NCI-H2227 (cell line): Measurements from ENCODE around the gene GAL3ST2.
"Not testable (repeated sequence)": the region's sequence is repeated elsewhere in the genome, so short reads cannot be mapped to it uniquely, and the experiment has no call there.

ENCODE experiments used
- DNase-seq: peaks from one replicate; lab custom pipeline; 2025; ENCODE audit not compliant: unreplicated experiment; lab: John Stamatoyannopoulos, UW

The GAL3ST2 gene

DNA sequence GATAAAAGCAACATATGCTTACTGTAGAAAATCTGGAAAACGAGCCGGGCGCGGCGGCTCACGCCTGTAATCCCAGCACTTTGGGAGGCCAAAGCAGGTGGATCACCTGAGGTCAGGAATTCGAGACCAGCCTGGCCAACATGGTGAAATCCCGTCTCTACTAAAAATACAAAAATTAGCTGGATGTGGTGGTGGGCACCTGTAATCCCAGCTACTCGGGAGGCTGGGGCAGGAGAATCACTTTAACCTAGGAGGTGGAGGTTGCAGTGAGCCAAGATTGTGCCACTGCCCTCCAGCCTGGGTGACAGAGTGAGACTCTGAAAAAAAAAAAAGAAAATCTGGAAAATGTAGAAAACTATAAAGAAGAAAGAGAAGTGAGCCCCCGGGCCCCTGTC is 41.2 kb downstream of the GAL3ST2 start:
- not testable (repeated sequence) for DNase-seq

DNA sequence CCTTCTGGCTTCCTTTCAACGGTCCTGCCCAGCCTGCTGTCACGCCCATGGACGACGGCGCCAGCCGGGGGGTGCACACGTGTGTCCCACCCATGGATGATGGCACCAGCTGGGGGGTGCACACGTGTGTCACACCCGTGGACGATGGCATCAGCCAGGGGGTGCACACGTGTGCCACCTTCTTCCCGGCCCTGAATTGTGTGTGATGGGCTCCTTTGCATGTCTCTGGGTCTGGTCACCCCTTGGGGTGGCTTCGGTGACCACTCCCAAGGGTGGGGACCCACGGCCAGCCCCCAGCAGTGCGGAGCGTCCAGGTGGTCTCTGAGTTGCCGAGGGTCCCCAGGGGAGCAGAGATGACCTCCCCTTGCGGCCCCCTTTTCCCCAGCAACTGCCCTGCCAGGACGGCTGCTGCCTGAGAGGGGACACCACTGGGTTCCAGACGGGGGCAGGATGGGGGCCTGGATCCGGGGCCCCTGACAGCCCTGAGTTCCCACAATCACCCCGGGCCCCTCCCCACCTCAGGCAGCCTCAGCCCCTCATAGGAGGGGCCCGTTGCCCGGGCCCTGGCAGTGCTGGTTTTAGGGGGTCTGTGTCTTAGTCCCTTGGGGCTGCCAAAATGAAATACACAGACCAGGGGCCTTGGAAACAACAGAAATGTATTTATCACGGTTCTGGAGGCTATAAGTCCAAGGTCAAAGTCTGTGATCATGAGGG is 41.8 kb downstream of the GAL3ST2 start:
- DNase-seq: no peak

DNA sequence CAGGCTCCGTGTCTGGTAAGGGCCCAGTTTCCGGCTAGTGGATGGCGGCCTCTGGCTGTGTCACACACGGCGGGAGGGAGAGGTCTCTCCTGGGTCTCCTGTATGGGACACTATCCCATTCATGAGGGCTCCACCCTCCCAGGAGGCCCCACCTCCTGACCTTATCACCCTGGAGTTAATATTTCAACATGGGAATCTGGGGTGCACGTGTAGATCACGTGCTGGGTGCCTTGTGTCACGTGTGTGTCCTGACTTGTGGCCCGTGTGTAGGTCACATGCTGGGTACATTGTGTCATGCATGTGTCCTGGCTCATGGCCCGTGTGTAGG is 42.3 kb downstream of the GAL3ST2 start:
- DNase-seq: no peak

DNA sequence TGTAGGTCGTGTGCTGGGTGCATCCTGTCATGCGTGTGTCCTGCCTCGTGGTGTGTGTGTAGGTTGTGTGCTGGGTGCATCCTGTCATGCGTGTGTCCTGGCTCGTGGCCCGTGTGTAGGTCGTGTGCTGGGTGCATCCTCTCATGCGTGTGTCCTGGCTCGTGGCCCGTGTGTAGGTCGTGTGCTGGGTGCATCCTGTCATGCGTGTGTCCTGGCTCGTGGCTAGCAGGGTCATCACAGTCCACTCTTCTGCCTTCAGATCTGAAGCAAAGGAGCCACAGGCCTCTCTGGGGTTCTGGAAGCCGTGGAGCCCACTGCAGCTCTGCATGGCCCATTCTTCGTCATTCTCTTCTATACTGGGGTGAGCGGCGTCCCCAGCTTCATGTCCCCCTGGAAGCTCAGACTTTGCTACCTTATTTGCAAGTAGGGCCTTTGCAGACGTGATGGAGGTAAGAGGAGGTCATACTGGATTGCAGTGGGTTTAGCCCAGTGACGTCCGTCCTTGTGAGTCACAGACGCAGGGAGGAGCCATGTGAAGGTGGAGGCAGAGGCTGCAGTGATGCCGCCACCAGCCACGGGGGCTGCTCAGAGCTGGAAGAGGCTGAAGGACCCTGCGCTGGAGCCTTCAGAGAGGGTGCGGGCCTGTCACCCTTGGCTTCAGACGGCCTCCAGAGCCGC is 43.5 kb downstream of the GAL3ST2 start:
- not testable (repeated sequence) for DNase-seq

DNA sequence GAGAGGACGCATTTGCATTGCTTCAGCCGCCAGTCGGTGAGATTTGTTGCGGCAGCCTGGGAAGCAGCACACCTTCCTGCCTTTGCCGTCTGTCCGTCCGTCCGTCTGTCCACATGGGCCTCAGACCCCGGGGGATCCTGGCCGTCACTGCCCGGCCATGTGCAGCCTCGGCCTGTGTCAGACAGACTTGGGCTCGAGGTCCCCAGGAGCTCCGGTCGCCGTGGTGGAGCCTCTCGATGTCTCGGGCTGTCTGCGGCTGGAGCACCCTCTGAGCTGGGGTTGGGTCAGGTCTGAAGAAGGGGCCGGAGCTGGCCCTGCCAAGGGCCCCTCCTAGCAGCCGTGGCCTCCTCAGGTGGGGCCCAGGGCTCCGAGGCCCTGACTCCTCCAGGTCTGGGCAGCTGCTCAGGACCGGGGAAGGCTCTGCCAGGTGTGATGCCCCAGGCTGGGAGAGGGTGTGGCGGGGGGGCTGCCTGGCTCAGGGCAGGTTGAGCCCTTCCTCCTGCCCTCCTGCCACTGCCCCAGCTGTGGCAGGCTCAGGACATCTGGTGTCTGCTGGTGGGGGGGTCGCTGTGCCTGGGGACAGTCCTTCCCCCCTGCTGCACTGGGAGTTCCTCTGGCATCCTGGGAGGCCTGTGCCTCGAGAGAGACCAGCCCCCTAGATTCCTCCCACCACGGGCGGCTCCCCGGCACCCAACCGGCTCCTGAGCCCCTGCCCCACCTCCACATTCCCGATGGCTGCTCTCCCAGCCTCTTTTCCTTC is 44.2 kb downstream of the GAL3ST2 start:
- no peak for DNase-seq

DNA sequence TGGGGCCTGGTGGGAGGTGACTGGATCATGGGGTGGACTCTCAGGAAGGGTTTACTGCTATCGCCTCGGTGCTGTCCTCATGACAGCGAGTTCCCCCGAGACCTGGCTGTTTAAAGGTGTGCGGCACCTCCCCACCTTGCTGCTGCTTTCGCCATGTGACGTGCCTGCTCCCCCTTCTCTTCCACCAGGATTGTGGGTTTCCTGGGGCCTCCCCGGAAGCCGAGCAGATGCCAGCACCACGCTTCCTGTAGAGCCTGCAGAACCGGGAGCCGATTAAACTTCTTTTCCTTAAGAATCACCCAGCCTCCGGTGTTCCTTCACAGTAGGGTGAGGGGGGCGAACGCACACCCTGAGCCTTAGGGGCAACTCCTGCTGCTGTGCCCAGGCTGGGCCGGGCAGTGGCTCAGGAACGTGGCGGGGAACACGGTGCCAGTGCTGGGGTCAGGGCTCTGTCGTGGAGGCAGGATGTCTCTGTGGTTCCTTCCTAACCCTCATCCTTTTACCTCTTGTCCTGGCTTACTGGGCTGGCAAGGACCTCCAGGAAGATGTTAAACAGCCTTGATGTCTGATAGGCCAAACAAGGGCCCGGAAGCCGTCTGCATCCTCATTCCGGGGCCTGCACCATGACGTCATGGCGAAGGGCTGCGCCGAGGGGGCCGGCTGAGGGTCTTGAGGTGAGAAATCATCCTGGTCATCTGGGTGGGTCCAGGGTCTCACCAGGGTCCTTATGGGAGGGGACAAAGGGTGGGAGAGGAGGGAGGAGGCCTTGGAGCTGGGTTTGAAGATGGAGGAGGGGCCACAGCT is 45.0 kb downstream of the GAL3ST2 start:
- DNase-seq: no peak

DNA sequence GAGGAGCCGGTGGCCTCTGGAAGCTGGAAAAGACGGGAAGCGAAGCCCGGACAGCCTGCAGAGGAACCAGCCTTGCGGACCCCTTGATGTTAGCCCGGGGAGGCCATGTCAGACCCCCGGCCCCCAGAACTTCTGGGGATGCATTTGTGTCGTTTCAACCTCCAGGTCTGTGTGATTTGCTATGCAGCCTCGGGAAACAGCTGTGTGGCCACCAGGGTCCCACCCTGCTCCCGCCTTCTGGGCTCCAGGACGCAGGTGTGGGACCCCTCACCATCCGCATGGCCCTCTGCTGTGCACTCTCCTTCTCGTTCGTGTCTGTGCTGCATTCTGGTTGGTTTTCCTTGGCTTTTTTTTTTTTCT is 45.6 kb downstream of the GAL3ST2 start:
- DNase-seq: no peak

DNA sequence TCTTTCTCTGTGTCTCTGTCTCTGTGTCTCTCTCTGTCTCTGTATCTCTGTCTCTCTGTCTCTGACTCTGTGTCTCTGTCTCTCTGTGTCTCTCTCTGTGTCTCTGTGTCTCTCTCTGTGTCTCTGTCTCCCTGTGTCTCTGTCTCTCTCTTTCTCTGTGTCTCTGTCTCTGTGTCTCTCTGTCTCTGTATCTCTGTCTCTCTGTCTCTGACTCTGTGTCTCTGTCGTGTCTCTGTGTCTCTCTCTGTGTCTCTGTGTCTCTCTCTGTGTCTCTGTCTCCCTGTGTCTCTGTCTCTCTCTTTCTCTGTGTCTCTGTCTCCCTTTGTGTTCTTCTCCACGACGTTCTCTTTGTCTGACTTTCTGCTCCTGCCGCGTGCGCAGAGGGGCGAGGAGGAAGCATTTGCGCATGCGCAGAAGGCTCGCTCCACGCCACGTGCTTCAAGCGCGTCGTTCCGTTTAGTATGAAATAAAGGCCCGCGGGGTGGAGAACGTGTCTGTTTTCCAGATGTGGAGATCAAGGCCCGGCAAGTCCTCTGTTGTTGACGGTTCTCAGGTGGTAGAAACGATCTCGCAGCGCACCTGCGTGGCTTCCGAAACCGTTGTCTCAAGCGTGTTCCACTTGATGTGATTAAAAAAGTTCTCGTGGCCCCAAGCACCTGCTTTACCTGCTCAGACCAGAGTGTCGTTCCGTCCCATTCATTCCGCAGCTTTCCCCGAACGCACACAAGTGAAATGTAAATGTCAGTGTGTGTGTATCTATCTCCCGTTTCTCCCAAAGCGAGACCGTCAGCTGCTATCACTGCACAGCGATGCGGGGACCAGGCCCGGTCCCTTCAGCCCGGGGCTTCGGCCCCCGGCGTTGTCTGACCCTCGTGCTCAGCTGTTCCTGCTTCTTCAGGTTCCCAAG is 47.2 kb downstream of the GAL3ST2 start:
- not testable (repeated sequence) for DNase-seq

DNA sequence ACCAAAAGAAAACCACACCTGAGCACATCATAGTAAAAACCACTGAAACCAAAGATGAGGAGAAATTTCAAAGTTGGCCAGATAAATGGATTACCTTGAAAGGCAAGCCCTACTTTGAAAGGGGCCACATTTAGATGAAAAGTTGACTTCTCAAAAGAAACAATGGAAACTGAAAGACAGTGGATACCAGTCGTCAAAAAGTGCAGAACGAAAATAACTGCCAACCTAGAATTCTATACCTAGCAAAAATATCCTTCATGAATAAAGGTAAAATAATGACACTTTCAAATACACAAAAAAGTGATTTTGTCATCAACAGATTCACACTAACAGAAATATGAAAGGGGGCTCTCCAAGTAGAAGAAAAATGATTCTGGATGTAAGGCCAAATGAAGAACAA is 50.8 kb downstream of the GAL3ST2 start:
- no peak for DNase-seq

DNA sequence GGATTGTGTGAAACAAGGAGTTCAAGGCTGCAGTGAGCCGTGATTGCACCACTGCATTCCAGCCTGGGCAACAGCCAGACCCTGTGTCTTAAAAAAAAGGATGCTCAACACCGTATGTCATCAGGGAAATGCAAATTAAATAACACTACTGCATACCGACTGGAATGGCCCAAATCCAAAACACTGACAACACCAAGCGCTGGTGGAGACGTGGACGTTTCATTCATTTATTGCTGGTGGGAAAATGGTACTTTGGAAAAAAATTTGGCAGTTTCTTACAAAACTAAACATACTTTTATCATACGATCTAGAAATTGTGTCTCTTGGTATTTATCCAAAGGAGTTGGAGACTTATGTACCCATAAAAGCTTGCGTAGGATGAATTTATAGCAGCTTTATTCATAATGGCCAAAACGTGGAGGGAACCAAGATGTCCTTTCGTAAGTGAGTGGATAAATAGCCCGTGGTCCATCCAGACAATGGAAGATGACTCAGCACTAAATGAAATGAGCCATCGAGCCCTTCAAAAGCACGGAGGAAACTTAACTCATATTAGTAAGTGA is 56.6 kb downstream of the GAL3ST2 start:
- no peak for DNase-seq

DNA sequence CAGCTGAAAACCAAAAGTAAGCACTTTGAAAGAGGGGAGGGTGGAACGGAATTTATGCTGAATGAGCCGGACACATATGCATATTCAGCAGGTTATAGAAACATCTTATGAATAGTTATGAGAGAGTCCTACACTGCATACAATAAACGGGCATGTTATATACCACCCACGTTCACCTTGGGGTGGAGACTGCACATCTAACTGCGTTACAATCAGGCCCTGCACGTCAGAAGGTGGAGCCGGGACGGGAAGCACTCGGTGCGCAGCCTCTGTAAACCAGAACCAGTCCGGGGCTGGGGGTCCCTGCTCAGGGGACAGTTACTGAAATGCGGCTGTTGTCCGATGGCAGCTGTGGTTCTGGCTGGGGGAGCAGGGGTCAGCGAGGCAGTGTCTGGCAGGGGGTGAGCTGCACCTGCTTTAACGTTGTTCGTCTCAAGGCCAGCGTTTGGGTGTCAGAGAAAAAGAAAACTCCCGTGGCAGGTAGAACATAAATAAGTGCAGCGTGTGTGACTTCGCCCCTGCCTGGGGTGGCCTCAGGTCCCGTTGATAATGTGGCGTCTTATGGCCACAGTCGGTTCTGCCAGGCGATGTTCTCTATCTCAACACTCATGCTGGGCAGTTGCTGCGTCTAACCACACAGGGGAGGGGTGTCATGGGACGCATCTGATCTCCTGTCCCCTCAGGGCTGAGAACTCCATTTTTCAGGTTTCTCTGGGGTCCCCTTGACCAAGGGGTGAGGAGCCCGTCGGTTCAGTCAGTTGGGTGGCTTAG is 57.3 kb downstream of the GAL3ST2 start:
- DNase-seq: not testable (repeated sequence)

DNA sequence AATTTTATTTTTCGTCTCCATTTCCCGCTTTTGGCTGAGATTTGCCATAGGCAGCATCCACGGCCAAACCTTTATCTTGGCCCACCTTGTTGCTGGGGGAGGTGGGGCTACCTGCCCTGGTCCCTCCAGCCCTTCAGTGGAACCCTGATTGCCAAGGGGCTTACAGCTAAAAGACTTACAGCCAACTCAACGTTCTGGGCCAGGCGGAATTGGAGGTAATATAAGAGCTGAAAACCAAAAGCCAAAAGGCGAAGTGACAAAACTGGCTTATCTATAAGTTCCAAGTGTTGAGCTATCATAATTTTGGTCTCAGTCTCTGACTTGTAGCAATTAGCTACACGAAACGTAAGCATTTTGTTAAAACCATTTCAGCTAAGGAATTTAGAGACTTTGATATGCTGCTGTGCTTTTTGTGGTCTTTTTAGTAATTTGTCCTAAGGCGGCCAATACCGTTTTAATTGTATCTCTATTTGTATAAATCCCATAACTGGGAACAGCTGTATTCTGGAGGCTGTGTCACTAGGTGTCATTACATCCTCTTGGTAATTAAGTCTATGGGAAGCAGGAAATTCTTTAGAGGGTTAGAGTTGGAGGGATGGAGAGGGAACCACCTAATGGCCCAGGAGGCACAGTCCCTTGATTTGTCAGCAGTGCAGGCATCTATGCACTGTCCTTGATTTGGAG is 58.0 kb downstream of the GAL3ST2 start:
- DNase-seq: no peak

DNA sequence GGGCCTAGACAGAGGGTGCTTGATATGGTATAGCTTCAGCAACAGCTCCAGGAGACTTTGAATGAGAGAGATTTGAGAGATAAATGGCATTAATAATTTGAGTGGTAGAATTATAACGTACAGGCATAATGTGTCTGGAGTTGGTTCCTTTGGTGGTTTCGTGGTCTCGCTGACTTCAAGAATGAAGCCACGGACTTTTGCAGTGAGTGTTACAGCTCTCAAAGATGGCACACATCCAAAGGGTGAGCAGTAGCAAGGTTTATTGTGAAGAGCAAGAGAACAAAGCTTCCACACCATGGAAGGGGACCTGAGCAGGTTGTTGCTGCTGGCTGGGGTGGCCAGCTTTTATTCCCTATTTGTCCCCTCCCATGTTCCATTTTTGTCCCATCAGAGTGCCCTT is 59.0 kb downstream of the GAL3ST2 start:
- DNase-seq: no peak

DNA sequence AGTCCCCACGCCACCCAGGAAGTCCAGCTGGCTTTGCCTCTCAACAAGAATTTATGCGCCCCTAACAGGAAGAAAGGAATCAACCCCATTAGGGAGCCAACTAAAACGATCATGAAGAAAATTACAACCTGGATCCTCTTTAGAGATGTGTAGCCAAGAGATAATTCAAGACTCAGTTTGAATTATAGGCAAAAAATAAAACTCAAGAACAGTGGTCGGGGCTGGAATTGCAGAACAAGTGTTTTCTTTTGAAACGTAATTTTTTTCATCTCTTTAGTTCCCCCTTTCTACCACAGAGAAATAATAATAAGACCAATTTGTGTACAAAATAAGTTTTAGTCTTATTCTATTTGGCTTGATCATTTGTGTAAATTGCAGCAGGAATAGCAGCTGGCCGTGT is 59.7 kb downstream of the GAL3ST2 start:
- DNase-seq: no peak

DNA sequence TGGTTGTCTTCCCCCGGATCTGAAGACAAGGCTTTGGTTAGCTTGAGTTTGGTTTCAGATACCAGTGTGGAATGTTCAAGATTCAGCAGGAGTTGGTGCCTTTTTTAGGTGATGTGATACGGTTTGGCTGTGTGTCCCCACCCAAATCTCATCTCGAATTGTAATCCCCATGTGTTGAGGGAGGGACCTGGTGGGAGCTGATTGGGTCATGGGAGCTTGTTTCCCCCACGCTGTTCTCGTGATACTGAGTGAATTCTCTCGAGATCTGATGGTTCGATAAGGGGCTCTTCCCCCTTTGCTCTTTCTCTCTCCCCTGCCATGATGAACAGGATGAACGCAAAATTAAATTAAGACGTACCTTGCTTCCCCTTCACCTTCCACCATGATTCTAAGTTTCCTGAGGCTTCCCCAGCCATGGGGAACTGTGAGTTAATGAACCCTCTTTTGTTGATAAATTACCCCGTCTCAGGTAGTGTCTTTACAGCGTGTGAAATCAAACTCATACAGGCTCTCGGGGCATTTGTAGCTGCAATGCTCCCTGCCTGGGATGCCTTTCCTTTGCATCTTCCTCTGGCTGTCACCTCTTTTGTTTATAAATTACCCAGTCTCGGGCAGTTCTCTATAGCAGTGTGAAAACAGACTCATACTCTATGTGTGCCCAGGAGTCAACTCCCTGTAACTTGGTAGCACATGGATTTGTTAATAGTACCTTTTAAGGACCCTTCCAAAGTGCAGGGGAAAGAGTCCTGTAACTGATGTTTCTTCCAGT is 60.8 kb downstream of the GAL3ST2 start:
- DNase-seq: no peak

DNA sequence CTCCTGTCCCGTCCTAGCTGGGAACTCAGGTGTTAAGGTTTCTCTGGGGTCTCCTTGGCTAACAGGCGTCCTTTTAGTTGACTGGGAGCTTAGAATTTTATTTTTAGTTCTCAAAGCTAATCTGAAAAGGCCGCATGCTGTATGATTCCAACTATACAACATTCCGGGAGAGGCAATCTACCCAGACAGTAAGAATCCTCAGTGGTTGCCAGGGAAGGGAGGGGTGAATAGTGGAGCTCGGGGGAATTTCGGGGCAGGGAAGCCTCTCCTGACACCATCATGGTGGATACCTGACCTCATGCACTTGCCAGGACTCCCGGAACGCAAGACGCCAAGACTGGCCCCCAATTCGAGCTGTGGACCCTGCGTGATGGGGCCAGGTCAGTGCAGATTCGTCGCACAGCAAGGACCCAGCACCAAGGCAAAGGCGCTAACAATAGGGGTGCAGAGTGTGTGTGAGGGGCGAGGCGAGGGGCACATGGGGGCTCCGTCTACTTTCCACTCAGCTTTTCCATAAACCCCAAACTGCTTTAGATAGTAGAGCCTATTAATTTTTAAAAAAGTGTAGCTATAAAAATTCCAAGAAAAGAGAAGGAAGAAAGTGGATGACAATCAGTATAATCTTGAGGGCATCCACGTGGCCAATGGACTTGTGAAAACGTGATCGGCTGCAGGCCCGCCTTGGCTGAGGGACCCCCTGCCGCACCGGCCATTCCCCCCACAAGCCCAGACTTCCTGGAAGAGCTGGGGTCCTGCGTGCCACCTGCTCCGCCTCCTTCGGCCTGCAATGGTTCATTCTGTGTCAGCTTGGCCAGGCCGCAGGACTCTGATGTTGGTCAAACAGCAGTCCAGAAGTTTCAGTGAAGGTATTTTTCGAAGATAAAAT is 64.8 kb downstream of the GAL3ST2 start:
- no peak for DNase-seq

DNA sequence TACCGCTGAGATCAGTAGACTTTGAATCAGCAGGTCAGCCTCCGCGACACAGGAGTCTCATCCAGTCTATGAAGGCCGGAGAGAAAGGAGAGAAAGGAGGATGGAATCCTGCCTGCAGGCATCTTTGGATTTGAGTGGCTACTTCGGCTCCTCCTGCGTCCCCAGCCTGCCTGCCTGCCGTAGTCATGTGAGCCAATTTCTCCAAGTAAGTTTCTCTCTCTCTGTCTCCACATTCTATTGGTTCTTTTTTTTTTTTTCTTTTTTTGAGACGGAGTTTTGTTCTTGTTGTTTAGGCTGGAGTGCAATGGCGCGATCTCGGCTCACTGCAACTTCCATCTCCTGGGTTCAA is 65.4 kb downstream of the GAL3ST2 start:
- DNase-seq: no peak
